NCI-H1930 (cell line): ENCODE measurements around the gene INO80E.
"Not testable (repeated sequence)": the region's sequence is repeated elsewhere in the genome, so short reads cannot be mapped to it uniquely, and the experiment has no call there.

Experiments used
- DNase-seq, 2 experiments: peaks; one replicate each; lab custom pipeline; 2025; lab: John Stamatoyannopoulos, UW

Gene INO80E

DNA sequence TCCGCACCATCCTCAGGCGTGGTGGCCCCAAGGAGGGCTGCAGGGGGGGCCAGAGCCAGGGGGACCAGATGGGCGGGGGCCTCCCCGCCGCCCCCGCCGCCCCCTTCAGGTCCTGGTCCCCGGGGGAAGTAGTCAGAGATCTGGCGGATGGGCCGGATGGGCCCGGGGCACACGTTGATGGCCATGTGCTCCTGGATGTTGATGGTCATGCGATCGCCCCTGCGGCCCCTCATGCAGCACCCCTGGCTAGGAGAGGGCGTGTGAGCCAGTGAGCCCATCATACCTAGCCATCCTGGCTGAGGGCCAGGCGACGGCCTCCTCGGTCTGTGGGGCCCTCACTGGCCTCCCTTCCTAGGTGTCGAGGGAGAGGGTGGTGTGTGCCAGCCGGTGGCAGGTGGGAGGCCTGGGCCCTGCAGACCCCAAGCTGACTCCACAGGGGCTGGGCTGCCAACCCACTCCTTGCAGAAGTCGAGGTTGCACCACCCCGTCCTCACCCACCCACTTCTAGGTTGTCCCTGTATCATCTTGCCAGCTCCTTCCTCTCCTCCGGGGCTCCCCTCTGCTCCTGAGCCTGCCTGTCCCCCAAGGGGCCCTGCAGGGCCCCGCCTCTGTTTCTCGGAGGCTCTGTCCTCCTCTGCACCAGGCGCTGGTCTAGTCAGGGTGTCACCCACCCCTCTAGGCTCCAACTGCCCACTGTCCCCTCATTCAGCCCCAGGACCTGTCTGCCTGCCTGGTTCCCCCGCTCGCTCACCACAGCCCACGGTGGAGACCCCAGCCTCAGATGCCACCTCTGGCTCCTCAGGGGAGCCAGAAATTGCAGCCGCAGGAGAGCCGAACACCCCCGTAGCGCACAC lies 14.2 kb downstream of the INO80E start:
- DNase-seq: no peak

DNA sequence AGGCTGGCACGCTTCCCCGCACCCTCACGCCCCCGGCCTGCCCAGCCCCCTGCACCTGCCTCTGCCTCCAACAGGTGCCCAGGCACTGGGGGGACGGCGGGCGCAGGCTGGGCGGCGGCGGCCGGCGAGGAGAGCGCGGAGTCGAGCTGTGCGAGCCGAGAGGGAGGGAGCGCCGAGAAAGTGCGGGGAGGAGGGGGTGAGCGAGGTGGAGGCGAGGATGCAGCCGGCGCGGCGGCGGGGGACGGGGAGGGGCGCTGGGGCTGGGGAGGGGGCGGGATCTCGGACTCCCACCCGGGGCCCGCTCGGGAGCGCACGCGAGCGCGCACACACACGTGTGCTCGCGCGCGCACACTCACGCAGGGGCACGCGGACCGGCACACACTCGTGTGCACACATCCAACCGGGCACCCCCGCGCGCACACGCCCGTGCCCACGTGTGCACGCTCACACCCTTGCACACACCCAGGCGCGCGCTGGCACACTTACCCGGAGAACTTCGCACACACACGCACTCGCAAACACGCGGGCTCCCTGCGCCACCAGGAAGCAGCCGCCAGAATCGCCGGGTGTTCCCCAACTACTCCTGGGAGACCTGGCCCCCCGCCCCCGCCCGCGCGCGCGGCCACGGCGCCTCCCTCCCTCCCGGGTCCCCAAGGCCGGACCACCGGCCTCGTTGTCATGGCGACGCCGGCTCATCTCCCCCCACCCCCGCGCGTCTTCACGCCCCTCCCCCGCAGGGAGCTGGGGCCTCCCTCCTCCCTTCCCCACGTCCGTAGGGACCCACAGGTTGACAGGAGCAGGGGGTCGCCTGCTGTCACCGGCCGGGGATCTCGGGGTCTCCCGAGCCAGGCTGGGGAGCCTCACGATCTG lies 15.0 kb downstream of the INO80E start, which contains the start of gene DOC2A:
Gene DOC2A (minus strand): TSS at position 184 of the 870 bp plus-strand sequence. CDS start 805 bp downstream, outside the sequence.
- peak in 1 of 2 experiments; percentile 28 for DNase-seq

- no peak for DNase-seq
These were observed 15.9 kb downstream of the INO80E start for GRCh38 chr16:30011714-30012504.

DNA sequence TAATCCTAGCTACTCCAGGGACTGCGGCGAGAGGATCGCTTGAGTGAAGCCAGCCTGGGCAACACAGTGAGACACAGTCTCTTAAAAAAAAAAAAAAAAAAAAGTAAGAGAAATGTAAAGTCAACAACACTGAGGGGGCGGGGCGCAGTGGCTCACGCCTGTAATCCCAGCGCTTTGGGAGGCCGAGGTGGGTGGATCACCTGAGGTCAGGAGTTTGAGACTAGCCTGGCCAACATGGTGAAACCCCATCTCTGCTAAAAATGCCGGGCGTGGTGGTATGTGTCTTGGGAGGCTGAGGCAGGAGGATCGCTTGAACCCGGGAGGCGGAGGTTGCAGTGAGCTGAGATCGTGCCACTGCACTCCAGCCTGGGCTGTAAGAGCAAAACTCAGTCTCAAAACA lies 16.6 kb downstream of the INO80E start:
- not testable (repeated sequence) for DNase-seq

DNA sequence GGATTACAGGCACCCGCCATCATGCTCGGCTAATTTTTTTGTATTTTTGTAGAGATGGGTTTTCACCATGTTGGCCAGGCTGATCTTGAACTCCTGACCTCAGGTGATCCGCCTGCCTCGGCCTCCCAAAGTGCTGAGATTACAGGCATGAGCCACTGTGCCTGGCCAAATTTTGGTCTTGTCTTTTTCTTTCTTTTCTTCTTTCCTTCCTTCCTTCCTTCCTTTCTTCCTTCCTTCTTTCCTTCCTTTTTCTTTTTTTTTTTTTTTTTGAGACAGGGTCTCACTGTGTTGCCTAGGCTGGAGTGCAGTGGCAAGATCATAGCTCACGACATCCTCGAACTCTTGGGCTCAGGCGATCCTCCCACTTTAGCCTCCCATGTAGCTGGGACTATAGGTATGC lies 19.4 kb downstream of the INO80E start:
- DNase-seq: not testable (repeated sequence)

DNA sequence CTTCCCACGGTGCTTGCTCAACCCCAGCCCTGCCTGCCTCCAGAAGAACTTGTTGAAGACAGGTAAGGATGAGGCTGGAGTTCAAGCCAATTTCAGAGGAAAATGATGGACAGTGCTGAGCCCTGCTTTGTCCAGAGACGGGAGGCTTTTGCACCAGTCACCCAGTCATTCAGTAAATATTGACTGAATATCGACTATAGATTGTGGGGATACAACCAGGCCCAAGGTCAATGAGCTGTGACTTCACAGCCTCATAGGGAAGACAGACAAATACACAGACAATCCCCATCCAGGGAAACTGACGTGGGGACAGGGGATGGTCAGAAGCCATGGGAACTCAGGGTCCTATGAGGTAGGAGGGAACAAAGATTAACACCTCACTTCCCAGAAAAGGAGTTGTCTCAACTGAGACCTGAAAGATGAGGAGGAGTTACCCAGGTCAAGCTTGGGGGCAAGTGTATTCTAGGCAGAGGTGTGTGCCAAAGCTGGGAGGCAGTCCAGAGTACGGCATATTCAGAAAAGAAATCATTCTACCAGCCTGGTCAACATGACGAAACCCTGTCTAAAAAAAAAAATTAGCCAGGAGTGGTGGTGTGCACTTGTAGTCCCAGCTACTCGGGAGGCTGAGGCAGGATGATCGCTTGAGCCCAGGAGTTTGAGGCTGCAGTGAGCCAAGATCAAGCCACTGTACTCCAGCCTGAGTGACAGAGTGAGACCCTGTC lies 20.7 kb downstream of the INO80E start:
- DNase-seq: no peak

DNA sequence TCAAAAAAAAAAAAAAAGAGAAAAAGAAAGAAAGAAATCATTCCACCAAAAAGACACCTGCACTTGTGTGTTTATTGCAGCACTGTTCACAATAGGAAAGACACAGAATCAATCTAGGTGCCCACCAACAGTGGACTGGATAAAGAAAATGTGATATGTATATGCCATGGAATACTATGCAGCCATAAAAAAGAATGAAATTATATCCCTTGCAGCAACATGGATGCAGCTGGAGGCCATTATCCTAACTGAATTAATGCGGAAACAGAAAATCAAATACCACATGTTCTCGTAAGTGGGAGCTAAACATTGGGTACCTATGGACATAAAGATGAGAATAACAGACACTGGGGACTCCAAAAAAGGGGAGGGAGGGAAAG lies 21.2 kb downstream of the INO80E start:
- DNase-seq: no peak

DNA sequence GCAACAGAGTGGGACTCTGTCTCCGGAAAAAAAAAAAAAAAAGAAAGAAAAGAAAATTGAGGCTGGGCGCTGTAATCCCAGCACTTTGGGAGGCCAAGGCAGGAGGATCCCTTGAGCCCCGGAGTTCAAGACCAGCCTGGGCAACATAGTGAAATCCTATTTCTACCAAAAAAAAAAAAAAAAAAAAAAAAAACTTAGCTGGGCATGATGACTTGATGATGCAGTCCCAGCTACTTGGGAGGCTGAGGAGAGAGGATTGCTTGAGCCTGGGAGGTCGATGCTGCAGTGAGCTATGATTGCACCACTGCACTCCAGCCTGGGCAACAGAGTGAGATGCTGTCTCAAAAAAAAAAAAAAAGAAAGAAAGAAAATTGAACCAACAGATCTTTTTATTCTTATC lies 21.9 kb downstream of the INO80E start:
- DNase-seq: not testable (repeated sequence)

DNA sequence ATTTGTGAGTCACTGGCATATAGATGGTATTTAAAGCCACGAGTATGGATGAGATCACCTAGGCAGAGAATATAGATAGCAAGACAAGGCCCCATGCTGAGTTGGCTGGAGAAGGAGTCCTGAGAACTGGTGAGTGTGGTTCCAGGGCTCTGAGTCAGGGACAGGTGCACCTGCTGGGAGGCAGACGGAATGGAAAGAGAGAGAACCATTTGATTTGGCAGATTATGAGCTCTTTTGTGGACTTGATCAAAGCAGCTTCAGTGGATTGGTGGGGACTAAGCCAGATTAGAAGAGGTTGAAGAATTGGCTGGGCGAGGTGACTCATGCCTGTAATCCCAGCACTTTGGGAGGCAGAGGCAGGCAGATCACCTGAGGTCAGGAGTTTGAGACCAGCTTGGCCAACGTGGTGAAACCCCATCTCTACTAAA lies 22.7 kb downstream of the INO80E start:
- DNase-seq: no peak

DNA sequence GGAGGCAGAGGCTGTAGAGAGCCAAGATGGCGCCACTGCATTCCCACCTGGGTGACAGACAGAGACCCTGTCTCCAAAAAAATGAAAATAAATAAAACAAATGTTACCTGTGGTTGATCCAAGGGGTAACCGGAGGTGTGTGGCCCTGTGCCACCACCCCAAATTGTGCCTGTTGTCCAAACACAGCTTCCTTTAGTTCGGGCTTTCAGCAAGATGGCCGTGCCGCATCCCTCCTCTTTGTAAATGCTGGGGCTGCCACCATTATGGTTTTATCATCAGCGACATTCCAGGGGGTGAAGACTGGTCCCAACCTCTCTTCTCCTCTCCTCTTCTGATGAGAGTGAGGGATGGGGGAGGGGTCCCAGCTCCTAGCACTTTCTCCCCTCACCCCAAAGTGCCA lies 26.8 kb downstream of the INO80E start, which contains the start of gene C16orf92:
Gene C16orf92 (plus strand): TSS at position 312 of the 400 bp plus-strand sequence. CDS start 143 bp downstream, outside the sequence.
- no peak for DNase-seq

- DNase-seq: no peak
These were observed 27.5 kb downstream of the INO80E start for GRCh38 chr16:30023586-30023985.

- no peak for DNase-seq
These were observed 28.4 kb downstream of the INO80E start for GRCh38 chr16:30024451-30024850.

GRCh38 chr16:30025156-30025555 lies 29.1 kb downstream of the INO80E start:
- DNase-seq: no peak

DNA sequence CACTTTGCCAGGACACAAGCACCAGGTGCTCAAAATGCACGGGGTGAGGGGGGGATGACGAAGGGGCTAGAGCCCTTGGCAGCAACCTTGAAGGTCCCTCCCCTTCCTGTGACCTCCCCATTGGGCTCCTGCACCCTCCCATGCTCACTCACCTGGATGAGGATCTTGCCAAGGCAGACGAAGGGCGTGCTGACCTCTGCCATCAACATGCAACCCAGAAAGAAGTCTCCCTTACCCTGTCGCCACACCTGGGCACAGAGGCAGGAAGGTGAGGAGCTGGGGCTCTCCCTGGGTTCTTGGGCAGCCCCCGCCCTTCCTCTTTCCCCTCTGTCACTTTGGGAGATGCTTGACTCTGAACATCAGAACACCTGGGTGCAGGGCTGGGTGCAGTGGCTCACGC lies 29.5 kb downstream of the INO80E start:
- no peak for DNase-seq

DNA sequence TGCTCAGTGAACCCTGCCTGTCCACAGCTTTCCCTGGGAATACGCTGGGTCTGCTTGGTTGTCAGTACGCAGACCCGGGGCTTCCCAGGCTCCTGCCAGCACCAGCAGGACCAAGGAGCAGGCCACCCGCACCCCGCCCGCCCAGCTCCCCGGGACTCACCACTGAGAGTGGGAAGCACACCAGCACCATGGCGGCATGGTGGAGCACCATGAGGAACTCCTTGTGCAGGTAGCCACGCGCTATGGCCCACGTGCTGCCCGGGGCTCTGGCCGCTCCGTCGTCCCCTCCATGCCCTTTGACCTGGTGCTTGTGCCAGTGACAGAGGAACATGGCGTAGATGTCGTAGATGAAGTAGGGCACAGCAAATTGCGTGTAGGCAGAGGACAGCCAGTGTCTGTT lies 30.4 kb downstream of the INO80E start:
- no peak for DNase-seq

GRCh38 chr16:30027588-30028437 lies 31.8 kb downstream of the INO80E start:
- no peak for DNase-seq

DNA sequence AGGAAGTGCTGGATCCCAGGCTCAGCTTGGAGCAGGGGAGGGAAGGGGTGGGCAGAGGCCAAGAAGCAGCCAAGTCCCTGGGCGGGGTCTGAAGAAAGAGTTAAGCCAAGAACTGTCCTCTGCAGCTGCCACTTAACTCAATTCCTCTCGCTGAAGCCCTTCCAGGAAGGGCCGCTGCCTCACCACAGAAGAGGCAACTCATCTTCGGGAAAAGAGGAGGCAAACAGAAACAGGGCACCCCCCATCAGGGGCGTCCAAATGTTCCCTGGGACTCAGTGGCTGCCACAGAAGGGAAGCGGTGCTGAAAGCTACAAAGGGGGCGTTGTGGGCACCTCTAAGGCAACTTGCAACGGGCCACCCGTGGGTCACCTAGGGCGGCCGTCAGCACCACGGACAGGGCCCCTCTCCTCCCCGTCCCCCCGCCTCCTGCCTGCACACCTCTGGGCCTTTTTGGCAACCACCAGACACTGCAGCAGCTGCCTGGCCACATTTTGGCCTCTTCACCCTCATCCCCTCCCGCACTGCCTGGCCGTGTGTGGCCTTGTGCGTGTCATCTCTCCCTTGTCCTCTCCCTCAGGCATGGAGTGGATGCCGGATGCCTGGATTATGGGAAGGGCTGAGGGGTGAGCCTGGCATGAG lies 32.5 kb downstream of the INO80E start:
- no peak for DNase-seq

DNA sequence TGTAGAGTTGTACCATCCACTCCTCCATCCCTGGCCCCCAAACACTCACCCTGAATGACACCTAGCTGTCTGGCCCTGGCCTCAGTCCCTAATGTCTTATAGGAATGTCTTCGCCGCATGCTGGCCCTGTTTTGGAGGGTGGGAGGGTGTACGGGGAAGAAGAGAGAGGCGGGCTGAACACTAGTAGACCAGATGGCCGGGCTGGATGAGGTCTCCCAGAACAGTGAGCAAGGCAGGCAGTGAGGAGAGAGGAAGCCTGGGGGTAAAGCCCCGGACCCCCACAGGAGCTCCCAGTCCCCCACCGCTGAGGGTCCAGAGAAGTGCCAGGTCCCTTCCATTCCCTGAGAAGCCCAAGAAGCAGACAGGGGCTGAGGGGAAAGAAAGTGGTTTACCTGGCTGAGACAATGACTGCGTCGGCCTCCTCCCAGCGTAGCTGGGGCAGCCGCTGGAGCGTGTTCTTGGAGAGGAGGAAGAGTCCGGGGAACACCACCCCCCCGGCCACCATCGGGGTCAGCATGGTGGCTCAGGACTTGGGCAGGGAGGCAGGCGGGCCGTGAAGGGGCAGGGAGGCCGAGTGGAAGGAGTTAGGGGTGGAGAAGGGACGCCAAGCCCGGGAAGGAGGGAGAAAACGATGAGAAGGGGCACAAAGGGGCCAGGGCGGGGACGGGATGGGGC lies 34.1 kb downstream of the INO80E start:
- no peak for DNase-seq

- no peak for DNase-seq
These were observed 34.9 kb downstream of the INO80E start, which contains the start of gene TLCD3B for GRCh38 chr16:30030841-30031413. TLCD3B (minus strand) TSS chr16:30031271; CDS start chr16:30030527, 744 bp downstream.
